Measurements from ENCODE around the gene APAF1.

- TF ChIP-seq, protein P1, sequence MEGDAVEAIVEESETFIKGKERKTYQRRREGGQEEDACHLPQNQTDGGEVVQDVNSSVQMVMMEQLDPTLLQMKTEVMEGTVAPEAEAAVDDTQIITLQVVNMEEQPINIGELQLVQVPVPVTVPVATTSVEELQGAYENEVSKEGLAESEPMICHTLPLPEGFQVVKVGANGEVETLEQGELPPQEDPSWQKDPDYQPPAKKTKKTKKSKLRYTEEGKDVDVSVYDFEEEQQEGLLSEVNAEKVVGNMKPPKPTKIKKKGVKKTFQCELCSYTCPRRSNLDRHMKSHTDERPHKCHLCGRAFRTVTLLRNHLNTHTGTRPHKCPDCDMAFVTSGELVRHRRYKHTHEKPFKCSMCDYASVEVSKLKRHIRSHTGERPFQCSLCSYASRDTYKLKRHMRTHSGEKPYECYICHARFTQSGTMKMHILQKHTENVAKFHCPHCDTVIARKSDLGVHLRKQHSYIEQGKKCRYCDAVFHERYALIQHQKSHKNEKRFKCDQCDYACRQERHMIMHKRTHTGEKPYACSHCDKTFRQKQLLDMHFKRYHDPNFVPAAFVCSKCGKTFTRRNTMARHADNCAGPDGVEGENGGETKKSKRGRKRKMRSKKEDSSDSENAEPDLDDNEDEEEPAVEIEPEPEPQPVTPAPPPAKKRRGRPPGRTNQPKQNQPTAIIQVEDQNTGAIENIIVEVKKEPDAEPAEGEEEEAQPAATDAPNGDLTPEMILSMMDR (IDR thresholded peaks at IDR 0.05; ENCODE audit: low read depth, low read length, missing input control) = no peak
- TF ChIP-seq RAD21 (IDR thresholded peaks at IDR 0.05) = no peak
- TF ChIP-seq YY1 (IDR thresholded peaks at IDR 0.05) = no peak
- TF ChIP-seq GABPA (IDR thresholded peaks at IDR 0.05 in 1 of 2, conservative IDR thresholded peaks at IDR 0.05 in 1 of 2) = no peak
- TF ChIP-seq, protein P2, sequence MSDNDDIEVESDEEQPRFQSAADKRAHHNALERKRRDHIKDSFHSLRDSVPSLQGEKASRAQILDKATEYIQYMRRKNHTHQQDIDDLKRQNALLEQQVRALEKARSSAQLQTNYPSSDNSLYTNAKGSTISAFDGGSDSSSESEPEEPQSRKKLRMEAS (IDR thresholded peaks at IDR 0.05) = no peak
- TF ChIP-seq, protein P3, sequence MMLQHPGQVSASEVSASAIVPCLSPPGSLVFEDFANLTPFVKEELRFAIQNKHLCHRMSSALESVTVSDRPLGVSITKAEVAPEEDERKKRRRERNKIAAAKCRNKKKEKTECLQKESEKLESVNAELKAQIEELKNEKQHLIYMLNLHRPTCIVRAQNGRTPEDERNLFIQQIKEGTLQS (IDR thresholded peaks at IDR 0.05) = no peak
- no peak for TF ChIP-seq TAF1 (conservative IDR thresholded peaks at IDR 0.05)
- TF ChIP-seq NR2F2 (IDR thresholded peaks at IDR 0.05) = no peak
- TF ChIP-seq SP1 (IDR thresholded peaks at IDR 0.05) = no peak
- no peak for TF ChIP-seq HNF4A (conservative IDR thresholded peaks at IDR 0.05)
- TF ChIP-seq REST (IDR thresholded peaks at IDR 0.05) = no peak
- TF ChIP-seq JUND (IDR thresholded peaks at IDR 0.05) = no peak
- no peak for TF ChIP-seq FOXA1 (IDR thresholded peaks at IDR 0.05)
- TF ChIP-seq ZBTB33 (IDR thresholded peaks at IDR 0.05) = no peak
These were observed 43.2 kb upstream of the APAF1 start for GRCh38 chr12:98601924-98602323.

All from liver (tissue), 3 donors.